Osteoblast (primary cell): ENCODE data around the gene SLC16A13. TPM values are rescaled to one million over a fixed set of nuclear protein-coding genes. Genes with fewer than 3 reads are reported as not detected.

ENCODE experiments used
- DNase-seq: peaks from one replicate; pipeline ENCODE4 v3.0.0; 2011; ENCODE audit warnings: low spot score, mixed read lengths; ENCODE audit not compliant: insufficient read length; ENCODE audit errors: missing footprints
- H2AFZ ChIP-seq: 2 replicates; pipeline ENCODE4 v1.6.0; 2011; ENCODE audit warnings: mild to moderate bottlenecking, low read length
- H3K27ac ChIP-seq: 2 replicates; pipeline ENCODE4 v1.5.1; 2011; ENCODE audit warnings: mild to moderate bottlenecking, low read depth, low read length, moderate library complexity
- H3K27me3 ChIP-seq: 2 replicates; pipeline ENCODE4 v1.6.0; 2012; ENCODE audit warnings: mild to moderate bottlenecking, control low read depth, inconsistent platforms, low read length, moderate library complexity; ENCODE audit not compliant: insufficient read depth
- H3K36me3 ChIP-seq: 2 replicates; pipeline ENCODE4 v1.5.1; 2011; ENCODE audit warnings: mild to moderate bottlenecking, low read length, control low read depth, moderate library complexity; ENCODE audit not compliant: insufficient read depth
- H3K4me1 ChIP-seq: 2 replicates; pipeline ENCODE4 v1.5.1; 2011; ENCODE audit warnings: mild to moderate bottlenecking, low read length, control low read depth, moderate library complexity; ENCODE audit not compliant: insufficient read depth
- H3K4me2 ChIP-seq: 2 replicates; pipeline ENCODE4 v1.6.0; 2011; ENCODE audit warnings: mild to moderate bottlenecking, low read length; ENCODE audit not compliant: insufficient read depth
- H3K4me3 ChIP-seq: fragments of 200-600 bp; sonication (generic); 3 replicates; pipeline ENCODE4 v1.5.1; 2012; ENCODE audit warnings: mild to moderate bottlenecking, low read length, inconsistent platforms; ENCODE audit not compliant: insufficient read depth
- H3K79me2 ChIP-seq: 2 replicates; pipeline ENCODE4 v1.6.0; 2012; ENCODE audit warnings: mild to moderate bottlenecking, low read length, control low read depth, inconsistent platforms; ENCODE audit not compliant: insufficient read depth
- H3K9me3 ChIP-seq: 2 replicates; pipeline ENCODE4 v1.5.1; 2011; ENCODE audit warnings: low read depth, low read length, control low read depth
- H4K20me1 ChIP-seq: 2 replicates; pipeline ENCODE4 v1.6.0; 2012; ENCODE audit warnings: mild to moderate bottlenecking, low read length, control low read depth; ENCODE audit not compliant: insufficient read depth
- total RNA-seq: library from RNA; depleted of rRNA; stranded (reverse); fragments of >200 nt; gene quantifications from 2 replicates; pipeline ENCODE4 v1.2.3, GENCODE V29; 2012
- TF ChIP-seq, protein P1 (sequence below): IDR thresholded peaks from 2 replicates; pipeline ENCODE4 v1.5.1; 2011; ENCODE audit warnings: mild to moderate bottlenecking, low read depth, low read length, moderate library complexity; ENCODE audit errors: extremely low read depth

The SLC16A13 gene
- total RNA-seq, 1 donor, result 1.4 TPM

DNA sequence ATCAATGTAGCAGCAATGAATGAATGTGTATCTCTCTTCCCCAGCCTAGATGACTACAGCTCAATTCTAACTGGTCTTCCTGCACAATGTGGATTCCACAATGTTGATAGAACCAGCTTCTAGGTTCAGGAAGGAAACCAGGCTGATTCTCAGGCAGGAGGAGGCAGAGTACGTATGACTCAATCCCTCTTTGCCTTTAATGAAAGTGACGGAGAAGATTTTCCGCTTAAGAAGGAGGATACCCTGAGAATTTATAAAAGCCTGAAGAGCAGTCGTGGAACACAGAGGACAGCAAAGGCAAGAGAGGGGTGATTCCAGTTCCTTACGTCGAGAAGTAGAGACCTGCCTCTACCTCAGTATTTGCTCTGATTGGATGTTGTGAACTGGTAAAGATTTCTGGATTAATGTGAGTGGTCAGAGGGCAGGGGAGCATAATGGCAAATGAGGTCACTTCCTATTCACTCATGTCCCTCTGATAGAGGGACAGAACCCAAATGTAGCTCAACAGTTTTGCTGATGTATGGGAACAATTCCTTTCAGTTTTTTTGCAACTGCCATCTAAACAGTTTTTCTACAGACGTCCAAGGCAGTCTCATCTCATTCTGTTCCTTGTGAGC is 23.1 kb downstream of the SLC16A13 start:
- TF ChIP-seq, protein P1, sequence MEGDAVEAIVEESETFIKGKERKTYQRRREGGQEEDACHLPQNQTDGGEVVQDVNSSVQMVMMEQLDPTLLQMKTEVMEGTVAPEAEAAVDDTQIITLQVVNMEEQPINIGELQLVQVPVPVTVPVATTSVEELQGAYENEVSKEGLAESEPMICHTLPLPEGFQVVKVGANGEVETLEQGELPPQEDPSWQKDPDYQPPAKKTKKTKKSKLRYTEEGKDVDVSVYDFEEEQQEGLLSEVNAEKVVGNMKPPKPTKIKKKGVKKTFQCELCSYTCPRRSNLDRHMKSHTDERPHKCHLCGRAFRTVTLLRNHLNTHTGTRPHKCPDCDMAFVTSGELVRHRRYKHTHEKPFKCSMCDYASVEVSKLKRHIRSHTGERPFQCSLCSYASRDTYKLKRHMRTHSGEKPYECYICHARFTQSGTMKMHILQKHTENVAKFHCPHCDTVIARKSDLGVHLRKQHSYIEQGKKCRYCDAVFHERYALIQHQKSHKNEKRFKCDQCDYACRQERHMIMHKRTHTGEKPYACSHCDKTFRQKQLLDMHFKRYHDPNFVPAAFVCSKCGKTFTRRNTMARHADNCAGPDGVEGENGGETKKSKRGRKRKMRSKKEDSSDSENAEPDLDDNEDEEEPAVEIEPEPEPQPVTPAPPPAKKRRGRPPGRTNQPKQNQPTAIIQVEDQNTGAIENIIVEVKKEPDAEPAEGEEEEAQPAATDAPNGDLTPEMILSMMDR, result no peak
- DNase-seq, result peak; percentile 49
- no peak overlapping the region for H3K27ac ChIP-seq
- no peaks in the 10 kb centered on the region for H3K9me3 ChIP-seq
- peaks cover 11% of the 10 kb centered on the region for H3K27me3 ChIP-seq
- H3K79me2 ChIP-seq, result no peaks in the 10 kb centered on the region
- no peak overlapping the region for H3K4me3 ChIP-seq
- H2AFZ ChIP-seq, result no peak overlapping the region
- H3K4me1 ChIP-seq, result peaks cover 18% of the 10 kb centered on the region
- H3K4me2 ChIP-seq, result no peak overlapping the region
- no peaks in the 10 kb centered on the region for H4K20me1 ChIP-seq
- H3K36me3 ChIP-seq, result no peaks in the 10 kb centered on the region

DNA sequence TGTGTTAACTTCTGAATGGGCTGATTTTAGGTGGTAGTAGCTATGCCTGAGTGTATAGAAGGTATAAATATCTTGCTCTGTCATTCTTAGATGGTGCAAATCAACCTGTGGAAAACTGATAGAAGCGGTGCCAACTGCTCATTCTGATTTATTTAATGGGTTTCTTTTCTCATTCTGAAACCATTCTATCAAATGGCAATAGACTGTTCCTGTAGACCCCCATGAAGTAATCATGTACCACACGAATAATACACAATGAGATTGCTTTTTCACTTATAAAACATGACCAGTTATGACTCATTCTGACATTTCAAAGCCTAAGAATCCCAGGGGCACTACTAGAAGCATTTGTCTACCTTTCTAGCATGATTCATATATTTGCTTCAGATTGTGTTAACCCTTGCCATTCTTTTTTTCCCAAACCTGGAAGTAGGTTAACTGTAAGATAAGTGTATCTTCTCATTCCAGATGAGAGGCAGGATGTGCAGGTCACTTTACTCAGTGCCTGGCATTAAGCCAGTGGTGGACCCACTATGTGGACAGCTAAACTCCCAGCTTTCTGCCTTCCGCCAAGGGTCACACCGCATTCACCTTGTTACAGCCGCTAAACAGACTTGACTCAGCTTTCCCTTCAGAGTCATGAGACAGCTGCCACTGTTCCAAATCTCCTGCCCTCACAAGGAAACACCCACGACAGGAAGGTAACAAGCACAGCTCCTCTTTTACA is 24.5 kb downstream of the SLC16A13 start:
- Histone ChIP-seq H3K79me2 (no peaks in the 10 kb centered on the region), H3K4me2 (peak overlapping the region; percentile 62), H3K27me3 (peaks cover 9% of the 10 kb centered on the region), H3K4me1 (peaks cover 18% of the 10 kb centered on the region), H3K27ac (no peak overlapping the region), H3K4me3 (no peak overlapping the region), H3K9me3 (no peaks in the 10 kb centered on the region), H3K36me3 (no peaks in the 10 kb centered on the region), H4K20me1 (no peaks in the 10 kb centered on the region), H2AFZ (no peak overlapping the region)
- TF ChIP-seq, protein P1, result no peak
- DNase-seq, result peak; percentile 84

DNA sequence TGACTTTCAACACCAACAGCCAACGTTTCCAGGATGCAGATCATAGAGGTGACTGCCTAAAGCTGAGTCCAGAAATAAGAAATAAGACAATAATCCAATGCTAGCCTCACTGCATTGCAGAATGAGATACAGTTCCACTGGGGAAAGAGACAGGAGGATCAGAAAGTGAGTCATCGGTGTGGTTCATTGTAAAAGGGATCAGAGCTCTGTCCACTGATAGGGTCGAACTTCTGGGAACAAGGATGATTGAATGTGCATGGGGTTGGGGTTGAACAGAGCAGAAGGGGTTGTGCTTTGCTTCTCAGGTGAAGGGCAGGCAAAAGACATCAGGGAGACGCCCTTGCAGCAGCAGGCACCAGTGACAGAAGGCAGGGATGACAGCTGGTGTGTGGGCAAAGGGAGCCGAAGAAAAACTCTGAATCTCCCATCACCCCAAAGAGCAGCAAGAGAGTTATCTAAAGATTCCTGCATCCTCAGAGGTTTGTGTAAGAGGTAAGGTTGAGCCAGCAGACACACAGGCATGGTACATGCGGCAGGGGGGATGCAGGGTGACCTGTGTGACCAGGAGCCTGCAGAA is 27.8 kb downstream of the SLC16A13 start:
- Histone ChIP-seq H3K27ac (no peak overlapping the region), H3K9me3 (peaks cover 4% of the 10 kb centered on the region), H3K4me3 (no peak overlapping the region), H4K20me1 (no peaks in the 10 kb centered on the region), H3K4me1 (peaks cover 18% of the 10 kb centered on the region), H3K36me3 (no peaks in the 10 kb centered on the region), H3K4me2 (no peak overlapping the region), H3K27me3 (peaks cover 16% of the 10 kb centered on the region), H2AFZ (no peak overlapping the region), H3K79me2 (no peaks in the 10 kb centered on the region)
- TF ChIP-seq, protein P1, result no peak
- DNase-seq, result no peak

DNA sequence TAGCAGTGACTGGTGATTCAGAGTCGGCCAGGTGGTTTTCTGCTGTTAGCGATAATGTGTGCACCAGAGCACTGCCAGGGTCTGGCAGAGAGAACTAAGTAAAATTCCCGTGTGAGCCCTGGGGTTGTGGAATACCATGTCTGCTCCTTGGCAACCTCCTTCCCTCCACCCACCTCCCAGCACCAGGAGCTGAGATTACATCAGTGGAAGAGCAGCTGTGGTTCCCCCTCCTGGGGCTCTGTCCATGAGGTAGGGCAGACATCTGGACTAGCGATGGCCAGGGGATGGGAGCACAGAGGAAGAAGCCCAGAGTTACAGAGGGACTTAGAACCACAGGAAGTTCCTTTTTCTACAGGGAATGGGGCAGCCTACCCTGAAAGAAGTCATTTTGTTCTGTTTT is 28.4 kb downstream of the SLC16A13 start:
- Histone ChIP-seq H2AFZ (no peak overlapping the region), H3K9me3 (peaks cover 4% of the 10 kb centered on the region), H3K4me1 (peaks cover 18% of the 10 kb centered on the region), H3K27ac (no peak overlapping the region), H3K4me3 (no peak overlapping the region), H3K36me3 (no peaks in the 10 kb centered on the region), H3K27me3 (peaks cover 17% of the 10 kb centered on the region), H4K20me1 (no peaks in the 10 kb centered on the region), H3K4me2 (no peak overlapping the region), H3K79me2 (no peaks in the 10 kb centered on the region)
- no peak for DNase-seq
- TF ChIP-seq, protein P1, result no peak
